MCF 10A (cell line): Measurements from ENCODE around the gene VAPA. TPM values are rescaled to one million over a fixed set of nuclear protein-coding genes. Genes with fewer than 3 reads are reported as not detected.
"Not testable (repeated sequence)": the region's sequence is repeated elsewhere in the genome, so short reads cannot be mapped to it uniquely, and the experiment has no call there.

Experiments
- BruUV-seq: library from RNA; stranded (reverse); fragments of 400-500 nt; replicated peaks from 2 replicates; lab custom pipeline; 2021; lab: Mats Ljungman, UMichigan
- CTCF ChIA-PET: fragments of 300-600 bp; sonication (Branson Sonifier 250); formaldehyde crosslinking; extraction: SDS; loops from one replicate; lab custom pipeline; 2021; ENCODE audit warnings: antibody characterized with exemption, inconsistent platforms; lab: Yijun Ruan, JAX
- POLR2A ChIA-PET: fragments of 300-600, 350-650 bp; sonication (Branson Sonifier 250); formaldehyde crosslinking; extraction: SDS; loops from one replicate; lab custom pipeline; 2020; ENCODE audit warnings: antibody characterized with exemption, inconsistent platforms; lab: Yijun Ruan, JAX
- DNase-seq: peaks from one replicate; pipeline ENCODE4 v3.0.0-alpha.2; 2018; ENCODE audit not compliant: unreplicated experiment
- H3K27ac Mint-ChIP-seq: one replicate; pipeline ENCODE4 v1.8.0; 2022; ENCODE audit warnings: mild to moderate bottlenecking, low read depth, mixed read lengths; ENCODE audit not compliant: unreplicated experiment
- H3K27me3 Mint-ChIP-seq: one replicate; pipeline ENCODE4 v1.8.0; 2022; ENCODE audit warnings: mixed read lengths; ENCODE audit not compliant: insufficient read depth, unreplicated experiment
- H3K36me3 Mint-ChIP-seq: one replicate; pipeline ENCODE4 v1.8.0; 2022; ENCODE audit warnings: mild to moderate bottlenecking, moderate library complexity, mixed read lengths; ENCODE audit not compliant: insufficient read depth, unreplicated experiment
- H3K4me1 Mint-ChIP-seq: one replicate; pipeline ENCODE4 v1.8.0; 2022; ENCODE audit warnings: mixed read lengths; ENCODE audit not compliant: insufficient read depth, unreplicated experiment
- H3K4me3 Mint-ChIP-seq: one replicate; pipeline ENCODE4 v1.8.0; 2022; ENCODE audit warnings: mild to moderate bottlenecking, moderate library complexity, mixed read lengths; ENCODE audit not compliant: unreplicated experiment
- H3K9me3 Mint-ChIP-seq: one replicate; pipeline ENCODE4 v1.8.0; 2022; ENCODE audit warnings: mixed read lengths; ENCODE audit not compliant: unreplicated experiment
- intact Hi-C: fragments of 100-400 bp; cut with micrococcal nuclease; formaldehyde crosslinking; loops from 2 replicates; pipeline ENCODE4 v1.14.1; 2022
- total RNA-seq: library from RNA; stranded (reverse); gene quantifications from 2 replicates; pipeline ENCODE4 v1.2.3, GENCODE V29; 2022
- TF ChIP-seq, protein P1 (sequence below): fragments of 200-600 bp; IDR thresholded peaks from one replicate; pipeline ENCODE4 v1.8.0; 2022; ENCODE audit warnings: antibody characterized with exemption, mild to moderate bottlenecking; ENCODE audit not compliant: unreplicated experiment

VAPA gene
- total RNA-seq, 1 experiment from 2014 or later, result 286 TPM

DNA sequence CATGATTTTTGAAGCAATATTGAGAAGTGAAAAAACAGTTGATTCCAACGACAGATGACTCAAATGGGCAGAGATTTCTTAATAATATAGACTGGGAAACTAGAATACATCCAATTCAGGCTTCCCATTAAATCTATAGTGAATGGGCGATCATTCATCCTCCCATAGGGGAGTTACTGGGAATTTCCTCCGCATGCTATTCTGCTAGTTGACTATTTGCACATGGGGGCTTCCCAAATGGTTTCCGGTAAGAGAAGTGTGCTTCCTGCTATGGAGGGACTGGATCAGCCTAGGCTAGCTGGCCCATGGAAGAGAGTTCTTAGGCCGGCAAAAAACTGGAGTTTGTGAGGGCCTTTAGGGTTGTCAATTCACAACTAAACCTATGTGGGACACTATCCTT, 2.6 kb upstream of the VAPA start:
- POLR2A ChIA-PET, result interaction anchor here (0.7 kb wide), 1 partner anchor 339 kb away, joined by 3 read pairs; no protein-coding TSS in a partner anchor
- TF ChIP-seq, protein P1, sequence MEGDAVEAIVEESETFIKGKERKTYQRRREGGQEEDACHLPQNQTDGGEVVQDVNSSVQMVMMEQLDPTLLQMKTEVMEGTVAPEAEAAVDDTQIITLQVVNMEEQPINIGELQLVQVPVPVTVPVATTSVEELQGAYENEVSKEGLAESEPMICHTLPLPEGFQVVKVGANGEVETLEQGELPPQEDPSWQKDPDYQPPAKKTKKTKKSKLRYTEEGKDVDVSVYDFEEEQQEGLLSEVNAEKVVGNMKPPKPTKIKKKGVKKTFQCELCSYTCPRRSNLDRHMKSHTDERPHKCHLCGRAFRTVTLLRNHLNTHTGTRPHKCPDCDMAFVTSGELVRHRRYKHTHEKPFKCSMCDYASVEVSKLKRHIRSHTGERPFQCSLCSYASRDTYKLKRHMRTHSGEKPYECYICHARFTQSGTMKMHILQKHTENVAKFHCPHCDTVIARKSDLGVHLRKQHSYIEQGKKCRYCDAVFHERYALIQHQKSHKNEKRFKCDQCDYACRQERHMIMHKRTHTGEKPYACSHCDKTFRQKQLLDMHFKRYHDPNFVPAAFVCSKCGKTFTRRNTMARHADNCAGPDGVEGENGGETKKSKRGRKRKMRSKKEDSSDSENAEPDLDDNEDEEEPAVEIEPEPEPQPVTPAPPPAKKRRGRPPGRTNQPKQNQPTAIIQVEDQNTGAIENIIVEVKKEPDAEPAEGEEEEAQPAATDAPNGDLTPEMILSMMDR, result no peak
- Mint-ChIP-seq H3K4me1 (peaks cover 8% of the 10 kb centered on the region), H3K36me3 (no peaks in the 10 kb centered on the region), H3K27ac (no peak overlapping the region), H3K9me3 (no peaks in the 10 kb centered on the region), H3K4me3 (no peak overlapping the region), H3K27me3 (no peaks in the 10 kb centered on the region)
- no TSS peak for BruUV-seq
- CTCF ChIA-PET, result no interaction called here
- intact Hi-C loops, result loop anchor here (10.0 kb wide), 3 partner anchors 136 to 296 kb away; partner anchors contain the start of gene PPP4R1
- no peak for DNase-seq

DNA sequence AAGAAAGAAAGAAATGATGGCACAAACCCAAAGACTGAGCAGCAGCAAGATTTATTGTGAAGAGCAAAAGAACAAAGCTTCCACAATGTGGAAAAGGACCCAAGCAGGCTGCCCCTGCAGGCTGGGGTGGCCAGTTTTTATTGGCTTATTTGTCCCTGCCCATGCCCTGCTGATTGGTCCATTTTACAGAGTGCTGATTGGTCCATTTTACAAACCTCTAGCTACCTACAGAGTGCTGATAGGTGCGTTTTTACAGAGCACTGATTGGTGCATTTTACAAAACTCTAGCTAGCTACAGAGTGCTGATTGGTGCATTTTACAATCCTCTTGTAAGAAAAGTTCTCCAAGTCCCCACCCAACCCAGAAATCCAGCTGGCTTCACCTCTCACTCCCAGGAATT, 1.5 kb upstream of the VAPA start:
- H3K36me3 Mint-ChIP-seq, BruUV-seq, CTCF ChIA-PET, H3K27ac Mint-ChIP-seq, H3K27me3 Mint-ChIP-seq, DNase-seq, H3K9me3 Mint-ChIP-seq, H3K4me3 Mint-ChIP-seq: not testable (repeated sequence)
- H3K4me1 Mint-ChIP-seq, result peaks cover 13% of the 10 kb centered on the region
- POLR2A ChIA-PET, result interaction anchor here (1.1 kb wide), 1 partner anchor 116 kb away, joined by 3 read pairs; no protein-coding TSS in a partner anchor
- intact Hi-C loops, result loop anchor here (10.0 kb wide), 3 partner anchors 137 to 297 kb away; partner anchors contain the start of gene PPP4R1

DNA sequence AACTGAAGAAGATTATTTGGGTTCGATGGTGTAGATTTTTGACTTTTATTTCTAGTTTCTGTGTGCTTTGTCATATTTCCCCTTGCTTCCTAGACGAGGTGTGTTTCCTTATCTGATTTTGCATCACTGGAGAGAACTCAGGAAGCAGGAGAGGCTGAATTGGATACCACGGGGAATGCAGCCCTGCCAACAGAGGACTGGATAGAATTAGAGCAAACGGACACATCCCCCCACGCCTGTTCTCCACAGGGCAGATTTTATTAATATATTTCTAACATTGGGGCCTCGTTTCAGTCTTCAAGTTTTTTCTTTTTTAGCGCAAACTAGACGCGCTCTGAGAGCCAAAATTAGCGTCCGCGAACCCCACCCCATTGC, 678 bp upstream of the VAPA start:
- Mint-ChIP-seq H3K9me3 (no peaks in the 10 kb centered on the region), H3K4me3 (peak overlapping the region; percentile 91), H3K4me1 (peaks cover 13% of the 10 kb centered on the region), H3K27ac (peak overlapping the region; percentile 86), H3K27me3 (no peaks in the 10 kb centered on the region), H3K36me3 (no peaks in the 10 kb centered on the region)
- BruUV-seq, result no TSS peak
- intact Hi-C loops, result loop anchor here (10.0 kb wide), 3 partner anchors 138 to 298 kb away; partner anchors contain the start of gene PPP4R1
- POLR2A ChIA-PET, result interaction anchor here (0.7 to 3.6 kb wide), 47 partner anchors 8 to 1939 kb away, joined by 3 to 57 read pairs (median 6); partner anchors contain the start of gene NAPG
- TF ChIP-seq, protein P1, result no peak
- CTCF ChIA-PET, result interaction anchor here (0.6 to 1.2 kb wide), 2 partner anchors 43 to 396 kb away, joined by 3 to 4 read pairs; no protein-coding TSS in a partner anchor
- DNase-seq, result no peak

DNA sequence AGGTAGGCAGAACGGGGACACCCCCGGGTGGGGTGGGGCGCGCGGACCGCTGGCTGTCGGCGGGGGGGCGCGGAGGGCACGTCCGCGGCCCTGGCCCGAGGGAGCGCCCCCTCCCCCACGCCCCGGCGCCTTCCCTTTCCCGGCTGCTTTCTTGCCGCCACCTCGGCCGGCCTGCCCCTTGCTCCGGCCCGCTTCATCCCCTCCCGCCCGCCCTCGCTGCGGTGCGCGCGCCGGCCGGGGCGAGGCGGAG, 443 bp downstream of the VAPA start:
- TF ChIP-seq, protein P1, result no peak
- Mint-ChIP-seq H3K27me3 (no peaks in the 10 kb centered on the region), H3K9me3 (no peaks in the 10 kb centered on the region), H3K36me3 (no peaks in the 10 kb centered on the region), H3K4me3 (peak overlapping the region; percentile 91), H3K4me1 (peaks cover 13% of the 10 kb centered on the region), H3K27ac (peak overlapping the region; percentile 86)
- intact Hi-C loops, result loop anchor here (2.0 to 10.0 kb wide), 4 partner anchors 85 to 299 kb away; partner anchors contain the start of gene PPP4R1
- POLR2A ChIA-PET, result interaction anchor here (0.6 to 3.6 kb wide), 39 partner anchors 9 to 811 kb away, joined by 3 to 57 read pairs (median 7); no protein-coding TSS in a partner anchor
- CTCF ChIA-PET, result no interaction called here
- BruUV-seq, result no TSS peak
- DNase-seq, result no peak
